ENCODE data around the gene MARF1.
"Not testable (repeated sequence)": the region's sequence is repeated elsewhere in the genome, so short reads cannot be mapped to it uniquely, and the experiment has no call there.

MARF1 gene

DNA sequence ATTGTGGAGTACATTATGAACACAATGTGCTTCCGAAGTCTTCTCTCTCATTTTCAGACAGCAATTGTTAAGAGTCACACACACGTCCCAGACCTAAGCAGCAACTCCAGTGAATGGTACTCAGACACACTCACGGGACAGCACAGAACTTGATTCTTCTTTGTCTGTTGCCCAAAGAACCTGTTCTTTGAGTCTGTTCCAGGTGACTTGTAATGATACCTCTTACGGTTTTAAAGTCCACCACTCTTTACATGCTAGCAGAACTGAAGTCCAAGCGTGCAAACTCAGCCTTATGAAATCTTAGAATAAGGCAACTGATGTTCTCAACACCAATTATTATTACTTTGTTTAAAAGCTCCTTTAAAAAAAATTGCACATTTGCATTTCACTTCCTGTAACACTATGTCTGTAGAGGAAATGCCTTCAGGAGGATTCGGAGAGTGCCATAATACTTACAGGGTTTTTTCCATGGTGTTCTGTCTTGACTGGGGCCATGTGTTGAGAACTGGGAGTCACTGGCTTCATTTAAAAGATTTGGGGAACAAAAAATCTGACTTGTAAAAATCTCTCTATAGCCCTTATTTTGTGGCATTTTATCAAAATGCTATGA is 48.1 kb downstream of the MARF1 start:
- no peak for DNase-seq

DNA sequence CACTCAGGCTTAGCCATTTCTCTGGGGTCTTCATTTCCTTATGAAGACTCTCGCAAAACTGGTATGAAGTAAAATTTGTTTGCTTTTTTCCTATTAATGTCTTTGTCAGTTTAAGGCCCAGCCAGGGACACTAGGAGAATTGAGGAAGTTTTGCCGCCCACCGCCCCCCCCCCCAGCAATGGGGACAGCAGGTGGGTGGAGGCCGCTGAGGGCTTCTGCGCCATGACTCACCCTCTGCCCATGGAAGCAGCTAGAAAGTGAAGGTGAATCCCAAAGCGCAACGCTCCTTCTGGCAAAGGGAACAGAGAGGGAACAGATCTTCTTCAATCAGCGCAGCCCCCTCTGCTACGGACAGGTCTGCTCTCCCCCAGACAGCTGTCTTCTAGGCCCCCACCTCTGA is 49.7 kb downstream of the MARF1 start:
- DNase-seq = no peak

DNA sequence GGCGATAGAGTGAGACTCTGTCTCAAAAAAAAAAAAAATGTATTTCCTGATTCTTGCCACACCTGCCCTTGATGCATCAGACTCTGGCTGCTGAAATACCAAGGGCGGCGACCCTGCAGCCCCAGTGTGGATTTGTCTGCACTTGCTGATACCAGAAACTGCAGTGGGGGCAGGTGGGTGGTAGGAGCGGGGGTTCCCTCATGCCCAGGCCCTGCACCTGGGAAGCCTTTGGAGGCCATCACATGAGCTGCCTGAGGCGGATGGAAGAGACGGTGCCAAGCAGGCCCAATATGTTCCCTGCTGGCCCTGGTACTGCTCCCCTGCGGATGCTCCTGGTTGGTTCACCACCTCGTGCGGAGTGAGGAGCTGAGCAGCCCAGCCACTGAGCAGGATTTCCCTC is 50.6 kb downstream of the MARF1 start:
- no peak for DNase-seq

DNA sequence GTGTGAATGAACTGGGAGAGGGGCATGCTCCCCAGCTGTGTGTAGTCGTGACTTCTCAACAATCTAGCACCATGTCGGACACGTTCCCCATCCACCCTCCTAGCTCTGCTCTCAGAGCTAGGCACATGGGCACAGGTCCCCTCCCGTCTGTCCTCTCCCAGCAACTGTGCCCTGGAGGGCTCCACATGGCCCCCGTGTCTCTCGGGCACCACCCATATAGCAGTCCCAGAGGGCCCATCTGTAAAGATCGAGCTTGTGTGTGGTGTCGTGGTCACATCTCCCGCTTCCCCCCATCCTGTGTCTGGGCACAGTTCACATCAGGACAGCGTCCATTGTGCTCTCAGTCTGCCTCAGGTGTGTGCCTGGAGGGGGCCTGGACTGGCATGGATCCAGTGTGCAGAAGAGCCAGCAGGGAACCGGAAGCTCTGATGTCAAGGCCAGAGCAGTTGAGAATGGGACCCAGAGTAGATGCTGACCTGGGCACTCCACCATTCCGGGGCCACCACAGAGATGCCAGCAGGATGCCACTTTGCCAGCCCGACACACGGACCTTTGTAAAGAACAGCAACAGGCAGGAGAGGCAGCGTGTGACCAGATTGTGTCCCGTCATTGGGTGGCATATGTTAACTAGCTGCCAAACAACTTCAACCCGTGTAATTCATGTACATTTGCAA is 55.7 kb downstream of the MARF1 start:
- DNase-seq = no peak

DNA sequence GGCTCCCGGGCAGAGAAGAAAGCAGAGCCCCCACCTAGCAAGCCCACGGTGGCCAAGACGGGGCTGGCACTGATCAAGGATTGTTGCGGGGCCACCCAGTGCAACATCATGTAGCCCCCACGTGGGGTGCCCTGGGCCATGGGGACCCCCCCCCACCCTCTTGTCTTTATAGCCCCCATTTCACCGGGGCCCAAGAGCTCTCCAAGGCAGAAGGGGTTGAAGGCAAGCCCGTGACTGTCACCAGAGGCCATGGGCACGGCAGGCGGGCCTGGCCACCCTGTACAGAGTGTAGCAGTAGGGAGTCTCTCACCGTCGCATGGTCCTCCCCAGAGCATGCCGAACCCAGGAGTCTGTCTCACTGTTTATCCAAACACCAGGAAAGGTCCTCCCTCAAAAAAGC is 56.2 kb downstream of the MARF1 start:
- no peak for DNase-seq

DNA sequence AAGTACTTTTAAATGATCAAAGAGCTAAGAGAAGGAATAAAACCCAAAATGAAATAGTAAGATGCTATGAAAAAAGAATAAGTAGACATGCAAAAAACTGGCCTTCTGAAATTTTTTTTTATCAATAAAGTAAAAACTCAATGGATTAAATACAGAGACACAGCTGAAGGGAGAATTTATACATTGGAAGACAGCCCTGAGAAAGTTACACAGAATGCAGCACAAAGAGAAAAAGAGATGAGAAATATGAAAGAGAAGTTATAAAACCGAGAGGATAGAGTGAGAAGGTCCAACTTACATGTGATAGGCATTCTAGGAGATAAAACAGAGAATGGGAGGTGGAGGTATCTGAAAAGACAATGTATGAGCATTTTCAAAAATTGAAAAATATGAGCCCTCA is 57.0 kb downstream of the MARF1 start:
- DNase-seq = no peak

DNA sequence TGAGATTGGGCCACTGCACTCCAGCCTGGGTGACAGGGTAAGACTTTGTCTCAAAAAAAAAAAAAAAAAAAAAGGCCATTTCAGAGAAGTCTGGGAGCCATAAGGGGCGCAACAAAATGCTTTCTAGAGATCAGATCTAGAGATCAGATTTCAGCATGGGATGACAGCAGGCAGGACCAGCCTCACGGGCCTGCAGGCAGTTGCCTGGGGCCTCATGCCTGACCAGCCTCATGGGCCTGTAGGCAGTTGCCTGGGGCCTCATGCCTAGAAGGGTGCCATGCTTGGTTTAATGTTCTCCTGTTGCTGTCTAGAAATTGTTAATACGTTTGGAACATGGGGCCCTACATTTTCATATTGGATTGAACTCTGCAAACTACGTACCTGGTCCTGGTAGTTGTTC is 59.4 kb downstream of the MARF1 start:
- DNase-seq = no peak

DNA sequence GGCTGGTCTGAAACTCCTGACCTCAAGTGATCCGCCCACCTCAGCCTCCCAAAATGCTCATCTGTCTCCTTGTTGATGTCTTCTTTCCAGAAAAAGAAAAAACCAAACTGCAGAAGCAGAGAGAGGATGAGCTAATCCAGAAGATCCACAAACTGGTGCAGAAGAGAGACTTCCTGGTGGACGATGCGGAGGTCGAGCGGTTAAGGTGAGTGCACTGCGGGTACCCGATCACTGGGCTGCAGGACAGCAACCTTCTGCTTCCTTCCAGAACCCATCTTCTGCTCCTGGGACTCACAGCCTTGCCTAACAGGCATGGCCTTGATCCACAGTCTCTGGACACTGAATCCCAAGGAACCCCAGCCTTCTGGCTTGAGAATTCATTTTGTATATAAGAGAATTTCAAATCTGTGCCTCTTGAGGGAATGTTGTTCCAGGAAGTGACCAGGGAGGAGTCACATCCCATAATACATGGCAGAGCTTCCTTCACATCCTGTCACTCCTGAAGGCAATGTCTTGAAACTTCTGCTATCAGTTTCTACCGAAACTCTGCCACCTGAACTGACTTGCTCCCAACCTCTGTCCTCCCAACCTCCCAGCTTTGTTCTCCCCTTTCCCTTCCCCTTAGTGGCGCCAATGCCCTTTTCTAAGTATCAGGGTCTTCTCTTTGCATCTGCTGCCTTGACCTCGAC is 61.7 kb downstream of the MARF1 start:
- no peak for DNase-seq

DNA sequence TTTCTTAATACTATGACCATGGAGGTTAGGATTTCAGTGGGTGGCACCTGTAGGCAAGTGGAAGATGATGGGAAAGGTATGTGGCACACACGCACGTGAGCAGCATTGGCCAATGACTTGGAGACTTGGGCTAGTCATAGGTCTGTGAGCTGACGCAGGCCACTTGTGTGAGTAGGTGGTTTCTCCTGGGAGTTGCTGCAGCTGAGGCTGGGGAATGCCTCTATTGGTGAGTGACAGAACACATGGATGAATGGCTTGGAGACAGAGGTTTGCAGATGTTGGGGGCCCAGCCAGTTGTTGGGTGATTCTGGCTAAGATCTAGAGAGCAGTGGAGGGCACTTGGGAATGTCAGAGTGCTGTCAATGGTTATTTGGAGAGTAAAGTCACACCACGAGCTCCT is 64.1 kb downstream of the MARF1 start:
- no peak for DNase-seq

DNA sequence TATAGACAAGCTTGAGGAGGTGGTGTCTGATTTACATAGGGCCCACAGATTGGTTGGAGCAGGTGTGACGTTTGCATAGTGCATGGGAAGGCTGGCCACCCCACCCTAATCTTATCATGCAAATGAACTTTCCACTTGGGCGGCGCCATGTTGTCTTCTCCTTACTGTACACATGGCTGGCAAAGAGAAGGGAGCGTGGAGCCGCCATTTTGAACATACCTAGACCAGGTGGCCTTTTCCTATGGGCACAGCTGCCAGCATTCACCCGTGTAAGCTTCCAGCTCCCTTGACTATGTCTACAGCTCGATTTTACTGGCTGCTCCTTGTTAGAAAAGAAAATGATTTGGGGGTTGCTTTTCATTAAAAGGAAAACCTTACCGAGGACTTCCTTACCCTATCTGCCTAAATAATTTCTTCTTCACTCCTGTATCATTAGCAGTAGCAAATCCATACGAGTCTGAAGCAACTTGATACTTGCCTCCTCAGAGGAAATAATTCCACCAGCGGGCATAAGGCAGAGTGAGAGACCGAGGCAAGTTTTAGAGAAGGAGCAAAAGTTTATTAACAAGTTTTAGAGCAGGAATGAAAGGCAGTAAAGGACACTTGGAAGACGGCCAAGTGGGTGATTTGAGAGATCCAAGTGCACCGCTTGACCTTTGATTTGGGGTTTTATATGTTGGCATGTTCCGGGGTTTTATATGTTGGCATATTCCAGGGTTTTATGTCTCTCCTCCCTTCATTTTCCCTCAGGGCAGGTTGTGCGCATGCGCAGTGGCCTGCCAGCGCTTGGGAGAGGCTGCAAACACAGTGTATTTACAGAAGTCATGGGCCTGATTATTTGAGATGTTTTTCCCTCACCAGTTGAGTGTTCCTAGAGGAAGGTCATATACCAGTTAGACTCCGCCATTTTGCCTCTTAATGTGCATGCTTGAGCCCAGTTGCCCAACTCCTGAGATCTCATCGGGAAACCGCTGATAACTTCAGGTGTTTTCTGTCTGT is 65.7 kb downstream of the MARF1 start:
- no peak for DNase-seq

DNA sequence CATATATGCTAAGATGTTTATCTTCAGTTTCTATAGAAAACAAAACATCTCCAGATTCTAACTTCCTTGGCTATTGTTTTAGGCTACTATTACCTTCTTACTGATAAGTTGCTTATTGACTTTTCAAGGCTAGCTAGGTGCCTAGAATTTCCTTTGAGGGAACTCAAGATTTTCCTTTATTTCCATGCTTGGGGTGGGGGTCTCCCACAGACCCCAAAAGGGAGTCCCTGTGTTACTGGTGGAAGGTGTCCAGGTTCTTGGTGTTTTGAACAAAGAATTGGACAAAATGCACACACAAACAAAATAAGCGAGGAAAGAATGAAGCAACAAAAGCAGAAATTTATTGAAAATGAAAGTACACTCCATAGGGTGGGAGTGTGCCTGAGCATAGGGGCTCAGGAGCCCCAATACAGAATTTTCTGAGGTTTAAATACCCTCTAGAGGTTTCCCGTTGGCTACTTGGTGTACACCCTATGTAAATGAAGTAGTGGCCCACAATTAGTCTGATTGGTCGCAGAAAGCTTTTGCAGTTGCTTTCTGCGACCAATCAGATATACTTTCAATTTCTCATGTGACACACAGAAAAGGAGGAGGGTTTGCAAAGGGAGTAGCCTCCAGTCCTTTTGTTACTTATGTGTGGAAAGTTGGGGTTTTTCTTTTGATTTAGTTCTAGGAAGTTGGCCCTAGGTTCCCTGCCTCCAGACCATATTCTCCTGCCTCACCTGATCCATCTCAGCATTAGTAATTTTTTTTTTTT is 67.5 kb downstream of the MARF1 start:
- DNase-seq = no peak

DNA sequence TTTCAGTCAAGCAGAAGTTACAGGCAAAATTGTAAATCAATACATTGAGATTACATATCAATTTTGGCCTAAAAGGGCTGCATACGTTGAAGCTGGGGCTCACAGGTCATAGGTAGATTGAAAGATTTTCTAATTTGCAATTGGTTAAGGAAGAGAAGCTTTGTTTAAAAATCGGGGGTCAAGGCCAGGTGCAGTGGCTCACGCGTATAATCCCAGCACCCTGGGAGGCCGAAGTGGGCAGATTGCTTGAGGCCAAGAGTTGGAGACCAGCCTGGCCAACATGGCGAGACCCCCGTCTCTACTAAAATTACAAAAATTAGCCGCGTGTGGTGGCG is 68.4 kb downstream of the MARF1 start:
- no peak for DNase-seq

DNA sequence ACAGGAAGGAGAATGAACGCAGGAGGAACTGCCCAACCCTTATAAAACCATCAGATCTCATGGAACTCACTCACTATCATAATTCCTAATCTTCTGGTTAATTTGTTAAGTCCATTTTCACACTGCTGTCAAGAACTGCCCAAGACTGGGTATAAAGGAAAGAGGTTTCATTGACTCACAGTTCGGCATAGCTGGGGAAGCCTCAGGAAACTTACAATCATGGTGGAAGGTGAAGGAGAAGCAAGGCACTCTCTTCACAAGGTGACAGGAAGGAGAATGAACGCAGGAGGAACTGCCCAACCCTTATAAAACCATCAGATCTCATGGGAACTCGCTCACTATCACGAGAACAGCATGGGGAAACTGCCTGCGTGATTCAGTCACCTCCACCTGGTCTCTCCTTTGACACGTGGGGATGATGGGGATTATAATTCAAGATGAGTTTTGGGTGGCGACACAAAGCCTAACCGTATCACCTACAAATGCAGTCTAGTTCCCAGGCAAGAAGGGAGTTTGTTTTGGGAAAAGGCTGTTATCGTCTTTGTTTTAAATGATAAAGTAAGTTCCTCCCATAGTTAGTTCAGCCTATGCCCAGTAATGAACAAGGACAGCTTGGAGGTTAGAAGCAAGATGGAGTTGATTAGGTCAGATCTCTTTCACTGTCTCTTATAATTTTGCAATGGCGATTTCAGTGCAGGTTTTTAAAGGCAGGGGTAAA is 68.9 kb downstream of the MARF1 start:
- DNase-seq = not testable (repeated sequence)

DNA sequence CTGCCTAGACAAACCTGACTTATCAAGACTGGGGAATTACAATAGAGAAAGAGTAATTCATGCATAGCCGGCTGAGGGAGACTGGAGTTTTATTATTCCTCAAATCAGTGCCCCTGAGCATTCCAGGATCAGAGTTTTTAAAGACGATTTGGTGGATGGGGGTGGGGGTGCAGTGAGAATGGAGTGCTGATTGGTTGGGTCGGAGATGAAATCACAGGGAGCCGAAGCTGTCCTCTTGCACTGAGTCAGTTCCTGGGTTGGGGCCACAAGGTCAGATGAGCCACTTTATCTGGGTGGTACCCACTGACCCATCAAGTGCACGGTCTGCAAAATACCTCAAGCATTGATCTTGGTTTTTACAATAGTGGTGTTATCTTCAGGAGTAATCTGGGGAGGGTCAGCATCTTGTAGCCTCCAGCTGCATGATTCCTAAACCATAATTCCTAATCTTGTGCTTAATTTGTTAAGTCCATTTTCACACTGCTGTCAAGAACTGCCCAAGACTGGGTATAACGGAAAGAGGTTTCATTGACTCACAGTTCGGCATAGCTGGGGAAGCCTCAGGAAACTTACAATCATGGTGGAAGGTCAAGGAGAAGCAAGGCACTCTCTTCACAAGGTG is 69.6 kb downstream of the MARF1 start:
- no peak for DNase-seq

DNA sequence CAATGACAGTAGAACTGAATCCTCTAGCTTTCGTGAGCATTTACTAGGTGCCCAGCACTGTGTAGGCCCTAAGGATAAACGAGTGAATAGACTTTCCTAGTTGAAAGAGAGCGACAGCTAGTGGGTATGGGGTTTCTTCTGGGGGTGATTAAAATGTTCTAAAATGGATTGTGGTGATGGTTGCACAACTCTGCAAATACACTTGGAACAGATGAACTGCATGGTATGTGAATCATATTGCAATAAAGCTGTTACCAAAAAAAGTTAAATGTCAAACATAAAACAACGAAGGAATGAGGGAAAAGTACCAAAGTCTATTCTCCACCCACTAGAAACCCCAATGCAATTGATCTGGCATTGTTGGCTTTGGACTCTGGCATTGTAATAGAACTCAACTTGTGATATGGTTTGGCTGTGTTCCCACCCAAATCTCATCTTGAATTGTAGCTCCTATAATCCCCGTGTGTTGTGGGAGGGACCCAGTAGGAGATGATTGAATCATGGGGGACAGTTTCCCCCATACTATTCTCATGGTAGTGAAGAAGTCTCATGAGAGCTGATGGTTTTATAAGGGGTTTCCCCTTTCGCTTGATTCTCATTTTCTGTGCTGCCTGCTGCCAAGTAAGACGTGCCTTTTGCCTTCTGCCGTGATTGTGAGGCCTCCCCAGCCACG is 70.5 kb downstream of the MARF1 start:
- DNase-seq = no peak

DNA sequence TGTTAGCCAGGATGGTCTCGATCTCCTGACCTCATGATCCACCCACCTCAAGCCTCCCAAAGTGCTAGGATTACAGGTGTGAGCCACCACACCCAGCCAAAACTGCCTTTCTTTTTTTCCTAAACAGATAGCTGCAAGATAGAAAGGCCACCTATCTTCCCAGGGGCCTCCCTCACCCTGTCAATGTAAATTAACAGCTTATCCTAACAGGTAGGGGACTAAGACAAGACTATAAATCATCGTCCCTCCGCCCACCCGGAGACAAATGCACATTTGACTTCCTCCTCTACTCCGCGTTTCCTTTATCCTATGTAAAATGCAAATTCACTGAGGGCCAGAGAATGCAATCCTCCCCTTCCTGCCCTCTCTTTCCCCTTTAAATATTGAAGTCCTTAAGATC is 71.4 kb downstream of the MARF1 start:
- peak; percentile 5 for DNase-seq

DNA sequence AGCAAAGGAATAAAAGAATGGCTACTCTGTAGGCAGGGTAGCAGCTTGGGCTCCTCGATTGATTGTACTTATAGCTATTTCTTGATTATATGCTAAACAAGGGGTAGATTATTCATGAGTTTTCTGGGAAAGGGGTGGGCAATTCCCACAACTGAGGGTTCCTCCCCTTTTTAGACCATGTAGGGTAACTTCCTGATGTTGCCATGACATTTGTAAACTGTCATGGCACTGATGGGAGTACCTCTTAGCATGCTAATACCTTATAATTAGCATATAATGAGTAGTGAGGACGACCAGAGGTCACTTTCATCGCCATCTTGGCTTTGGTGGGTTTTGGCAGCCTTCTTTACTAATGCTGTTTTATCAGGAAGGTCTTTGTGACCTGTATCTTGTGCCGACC is 72.3 kb downstream of the MARF1 start:
- not testable (repeated sequence) for DNase-seq

DNA sequence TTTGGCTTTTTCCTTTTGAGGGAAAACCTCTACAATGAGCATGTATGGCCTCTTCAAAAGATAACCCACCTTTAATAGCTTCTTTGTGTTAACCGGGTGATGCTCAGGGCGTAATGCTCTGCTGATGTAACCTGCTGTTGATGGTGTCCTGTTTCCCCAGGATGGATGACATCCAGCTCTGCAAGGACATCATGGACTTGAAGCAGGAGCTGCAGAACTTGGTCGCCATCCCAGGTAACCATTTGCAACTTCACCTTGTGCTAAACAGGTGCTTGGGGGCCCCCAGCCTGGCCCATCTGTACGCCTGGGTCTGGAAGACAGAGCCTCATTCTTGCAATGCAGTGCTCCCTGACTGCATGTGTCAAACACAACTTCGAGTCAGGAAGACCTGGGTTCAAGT is 75.1 kb downstream of the MARF1 start:
- DNase-seq = no peak

DNA sequence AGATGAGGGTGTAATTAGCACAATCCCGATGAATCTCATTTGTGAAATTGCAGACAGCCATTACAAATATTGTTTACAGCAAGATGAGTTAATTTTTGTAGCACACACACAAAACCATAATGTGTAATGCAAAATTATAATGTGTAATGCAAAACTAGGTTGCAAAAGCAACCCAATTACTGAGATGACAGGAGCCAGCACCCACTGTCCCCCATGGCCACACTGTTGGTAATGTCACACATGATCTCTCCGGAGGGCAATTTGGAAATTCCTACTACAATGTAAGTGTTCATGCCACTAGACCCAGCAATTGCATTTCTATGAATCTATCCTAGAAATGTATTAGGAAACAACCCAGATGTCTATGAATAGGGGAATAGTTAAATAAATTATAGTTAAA is 76.9 kb downstream of the MARF1 start:
- no peak for DNase-seq

DNA sequence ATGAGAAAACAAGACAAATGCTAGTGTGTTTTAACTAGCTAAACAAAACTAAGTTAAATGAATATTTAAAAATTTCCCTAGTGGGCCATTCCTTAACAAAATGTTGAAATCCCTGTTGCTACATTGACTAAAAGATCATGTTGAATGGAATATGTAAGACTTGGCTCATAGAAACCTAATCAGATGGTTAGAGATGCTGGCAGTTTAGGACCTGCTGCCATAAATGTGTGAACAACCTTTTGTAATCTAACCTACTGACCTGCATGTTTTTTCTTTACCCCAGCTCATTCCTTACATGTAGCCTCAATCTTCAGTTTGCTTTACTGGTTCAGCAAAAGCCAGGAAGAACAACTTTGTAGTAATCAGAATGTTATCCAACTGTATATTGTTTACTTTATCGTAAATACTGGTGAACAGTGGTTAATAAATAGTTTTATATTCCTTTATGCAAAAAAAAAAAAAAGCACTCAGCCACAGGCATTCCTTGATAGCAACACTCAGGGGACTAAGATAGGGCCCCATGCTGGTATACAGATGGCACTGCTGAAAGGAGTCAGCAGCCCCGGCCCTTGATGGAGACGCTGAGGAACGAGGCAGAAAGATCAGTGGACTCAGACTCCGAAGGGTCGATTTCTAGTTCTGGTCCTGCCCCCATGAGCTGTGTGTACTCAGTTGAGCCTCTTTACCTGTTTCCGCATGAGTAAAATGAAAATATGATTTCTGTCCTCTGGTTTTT is 78.2 kb downstream of the MARF1 start:
- no peak for DNase-seq

Measured in GF-D8 (cell line).